Neural cell (in vitro differentiated cells): ENCODE measurements around the gene HNRNPUL1. TPM values are rescaled to one million over a fixed set of nuclear protein-coding genes. Genes with fewer than 3 reads are reported as not detected.

Experiments
- H2AFZ ChIP-seq: fragments of 200-600, 300-800 bp; sonication (generic), shearing (Covaris generic); 2 replicates; pipeline ENCODE4 v1.6.0; 2014; ENCODE audit warnings: low read depth, mild to moderate bottlenecking, antibody characterized with exemption, low read length, moderate library complexity
- H3F3A ChIP-seq: fragments of 200-600 bp; shearing (Covaris generic); 2 replicates; pipeline ENCODE4 v1.6.1; 2016; ENCODE audit warnings: mild to moderate bottlenecking, moderate library complexity, mixed read lengths, antibody characterized with exemption, low read length; ENCODE audit not compliant: insufficient read depth, poor library complexity, severe bottlenecking
- H3K27ac ChIP-seq: fragments of 200-600, 300-800 bp; sonication (generic), shearing (Covaris generic); 2 replicates; pipeline ENCODE4 v1.5.1; 2014; ENCODE audit warnings: mild to moderate bottlenecking, low read length, moderate library complexity
- H3K27me3 ChIP-seq: fragments of 300-800, 200-600 bp; sonication (generic), shearing (Covaris generic); 2 replicates; pipeline ENCODE4 v1.6.0; 2014; ENCODE audit warnings: mild to moderate bottlenecking, low read depth, low read length, moderate library complexity; ENCODE audit not compliant: insufficient read depth
- H3K36me3 ChIP-seq: fragments of 300-800, 200-600 bp; sonication (generic), shearing (Covaris generic); 2 replicates; pipeline ENCODE4 v1.5.1; 2014; ENCODE audit warnings: mild to moderate bottlenecking, antibody characterized with exemption, low read length, moderate library complexity; ENCODE audit not compliant: insufficient read depth
- H3K4me2 ChIP-seq: fragments of 300-800, 200-600 bp; sonication (generic), shearing (Covaris generic); 2 replicates; pipeline ENCODE4 v1.6.0; 2014; ENCODE audit warnings: mild to moderate bottlenecking, low read length
- H3K4me3 ChIP-seq: fragments of 300-800, 200-600 bp; sonication (generic), shearing (Covaris generic); 2 replicates; pipeline ENCODE4 v1.5.1; 2014; ENCODE audit warnings: mild to moderate bottlenecking, low read length, moderate library complexity
- H3K79me2 ChIP-seq: fragments of 200-600 bp; shearing (Covaris generic); replicated peaks from 2 replicates; pipeline ENCODE4 v1.6.0; 2014; ENCODE audit warnings: mild to moderate bottlenecking, low read length, moderate library complexity; ENCODE audit not compliant: insufficient read depth
- H3K9ac ChIP-seq: fragments of 300-800, 200-600 bp; sonication (generic), shearing (Covaris generic); 2 replicates; pipeline ENCODE4 v1.6.1; 2016; ENCODE audit warnings: mild to moderate bottlenecking, low read length, mixed read lengths
- H3K9me2 ChIP-seq: fragments of 200-600 bp; shearing (Covaris generic); 2 replicates; pipeline ENCODE4 v1.6.1; 2016; ENCODE audit warnings: mild to moderate bottlenecking, low read length, mixed read lengths; ENCODE audit not compliant: insufficient read depth
- H3K9me3 ChIP-seq: fragments of 200-600, 300-800 bp; sonication (generic), shearing (Covaris generic); 2 replicates; pipeline ENCODE4 v1.6.1; 2016; ENCODE audit warnings: mild to moderate bottlenecking, mixed run types, low read length, moderate library complexity, mixed read lengths
- H4K20me1 ChIP-seq: fragments of 200-600 bp; shearing (Covaris generic); 2 replicates; pipeline ENCODE4 v1.6.1; 2016; ENCODE audit warnings: mild to moderate bottlenecking, mixed run types; ENCODE audit not compliant: insufficient read depth
- EP300 ChIP-seq: fragments of 450-650 bp; conservative IDR thresholded peaks from 2 replicates; pipeline ENCODE4 v1.6.1; 2014; ENCODE audit warnings: antibody characterized with exemption, mild to moderate bottlenecking, moderate library complexity; ENCODE audit not compliant: poor library complexity, severe bottlenecking
- EZH2 ChIP-seq: fragments of 200-600, 300-800 bp; shearing (Covaris generic), sonication (generic); IDR thresholded peaks from 2 replicates; pipeline ENCODE4 v1.6.1; 2014; ENCODE audit warnings: antibody characterized with exemption, low read length, borderline replicate concordance, mild to moderate bottlenecking; ENCODE audit not compliant: insufficient read depth, poor library complexity, severe bottlenecking
- MXI1 ChIP-seq: fragments of 450-650 bp; conservative IDR thresholded peaks from 2 replicates; pipeline ENCODE4 v1.6.1; 2014; ENCODE audit warnings: antibody characterized with exemption, mild to moderate bottlenecking; ENCODE audit not compliant: poor library complexity, severe bottlenecking
- POLR2AphosphoS5 ChIP-seq: IDR thresholded peaks from 2 replicates; pipeline ENCODE4 v1.6.1; 2012
- RAD21 ChIP-seq: fragments of 450-650 bp; conservative IDR thresholded peaks from 2 replicates; pipeline ENCODE4 v1.6.1; 2014; ENCODE audit warnings: antibody characterized with exemption, mild to moderate bottlenecking, moderate library complexity
- SMC3 ChIP-seq: fragments of 450-650 bp; conservative IDR thresholded peaks from 2 replicates; pipeline ENCODE4 v1.6.1; 2014; ENCODE audit warnings: antibody characterized with exemption, mild to moderate bottlenecking, moderate library complexity; ENCODE audit not compliant: poor library complexity
- TAF1 ChIP-seq: IDR thresholded peaks from 2 replicates; pipeline ENCODE4 v1.6.1; 2012; ENCODE audit warnings: low read depth
- polyA plus RNA-seq: library from polyadenylated mRNA; depleted of rRNA; stranded (reverse); fragments of >200 nt; gene quantifications from 2 replicates; pipeline ENCODE4 v1.2.3, GENCODE V29; 2014
- TF ChIP-seq, protein P1 (sequence below): IDR thresholded peaks from 2 replicates; pipeline ENCODE4 v1.6.1; 2012; ENCODE audit warnings: borderline replicate concordance
- TF ChIP-seq, protein P2 (sequence below): fragments of 450-650 bp; IDR thresholded peaks from 2 replicates; pipeline ENCODE4 v1.5.1; 2014; ENCODE audit warnings: antibody characterized with exemption, mild to moderate bottlenecking, moderate library complexity; ENCODE audit not compliant: poor library complexity, severe bottlenecking

Gene HNRNPUL1
- polyA plus RNA-seq, 1 donor from 2014 or later = 34.6 TPM

DNA sequence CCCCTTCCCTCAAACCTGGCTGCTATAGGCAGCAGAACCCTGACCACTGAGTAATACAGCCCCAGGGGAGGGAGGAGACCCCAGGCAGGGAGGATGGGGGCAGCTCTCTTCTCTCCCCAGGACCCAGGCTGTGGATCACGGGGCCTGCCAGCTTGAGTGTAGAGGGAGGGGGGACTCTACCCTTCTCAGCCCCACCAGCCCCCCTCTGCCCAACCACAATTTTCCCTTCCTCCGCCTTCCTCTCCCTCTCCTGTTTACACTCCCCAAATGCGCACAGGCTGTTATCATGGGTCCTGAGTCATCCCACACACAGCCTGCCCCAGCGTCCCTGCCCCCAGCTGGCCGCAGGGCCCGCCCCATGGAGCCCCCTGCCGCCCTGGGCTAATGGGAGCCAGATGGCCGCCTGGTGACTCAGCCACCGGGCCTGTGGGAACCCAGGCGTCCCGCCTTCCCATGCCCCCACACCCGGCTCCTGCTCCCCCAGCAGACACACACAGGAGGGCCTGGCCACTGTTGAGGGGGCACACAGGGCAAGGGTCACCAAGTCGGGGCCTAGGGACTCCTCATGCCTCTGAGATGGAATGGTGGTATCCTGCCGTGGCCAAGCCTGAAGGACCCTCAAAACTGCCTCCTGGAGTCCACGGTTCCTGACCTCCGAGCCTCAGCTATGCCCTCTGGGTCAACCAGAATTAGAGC is 59.4 kb downstream of the HNRNPUL1 start:
- Histone ChIP-seq H3K4me2 (no peak overlapping the region), H3K9ac (no peak overlapping the region), H3K9me2 (no peaks in the 10 kb centered on the region), H4K20me1 (no peaks in the 10 kb centered on the region), H3K36me3 (no peaks in the 10 kb centered on the region), H3K4me3 (no peak overlapping the region), H3F3A (no peaks in the 10 kb centered on the region), H2AFZ (no peak overlapping the region), H3K9me3 (no peaks in the 10 kb centered on the region), H3K79me2 (no peaks in the 10 kb centered on the region), H3K27me3 (no peaks in the 10 kb centered on the region), H3K27ac (no peak overlapping the region)
- TF ChIP-seq EP300 (no peak), SMC3 (no peak), POLR2AphosphoS5 (no peak), RAD21 (no peak), MXI1 (no peak), TAF1 (no peak), EZH2 (no peak)
- TF ChIP-seq, protein P1, sequence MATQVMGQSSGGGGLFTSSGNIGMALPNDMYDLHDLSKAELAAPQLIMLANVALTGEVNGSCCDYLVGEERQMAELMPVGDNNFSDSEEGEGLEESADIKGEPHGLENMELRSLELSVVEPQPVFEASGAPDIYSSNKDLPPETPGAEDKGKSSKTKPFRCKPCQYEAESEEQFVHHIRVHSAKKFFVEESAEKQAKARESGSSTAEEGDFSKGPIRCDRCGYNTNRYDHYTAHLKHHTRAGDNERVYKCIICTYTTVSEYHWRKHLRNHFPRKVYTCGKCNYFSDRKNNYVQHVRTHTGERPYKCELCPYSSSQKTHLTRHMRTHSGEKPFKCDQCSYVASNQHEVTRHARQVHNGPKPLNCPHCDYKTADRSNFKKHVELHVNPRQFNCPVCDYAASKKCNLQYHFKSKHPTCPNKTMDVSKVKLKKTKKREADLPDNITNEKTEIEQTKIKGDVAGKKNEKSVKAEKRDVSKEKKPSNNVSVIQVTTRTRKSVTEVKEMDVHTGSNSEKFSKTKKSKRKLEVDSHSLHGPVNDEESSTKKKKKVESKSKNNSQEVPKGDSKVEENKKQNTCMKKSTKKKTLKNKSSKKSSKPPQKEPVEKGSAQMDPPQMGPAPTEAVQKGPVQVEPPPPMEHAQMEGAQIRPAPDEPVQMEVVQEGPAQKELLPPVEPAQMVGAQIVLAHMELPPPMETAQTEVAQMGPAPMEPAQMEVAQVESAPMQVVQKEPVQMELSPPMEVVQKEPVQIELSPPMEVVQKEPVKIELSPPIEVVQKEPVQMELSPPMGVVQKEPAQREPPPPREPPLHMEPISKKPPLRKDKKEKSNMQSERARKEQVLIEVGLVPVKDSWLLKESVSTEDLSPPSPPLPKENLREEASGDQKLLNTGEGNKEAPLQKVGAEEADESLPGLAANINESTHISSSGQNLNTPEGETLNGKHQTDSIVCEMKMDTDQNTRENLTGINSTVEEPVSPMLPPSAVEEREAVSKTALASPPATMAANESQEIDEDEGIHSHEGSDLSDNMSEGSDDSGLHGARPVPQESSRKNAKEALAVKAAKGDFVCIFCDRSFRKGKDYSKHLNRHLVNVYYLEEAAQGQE = no peak
- TF ChIP-seq, protein P2, sequence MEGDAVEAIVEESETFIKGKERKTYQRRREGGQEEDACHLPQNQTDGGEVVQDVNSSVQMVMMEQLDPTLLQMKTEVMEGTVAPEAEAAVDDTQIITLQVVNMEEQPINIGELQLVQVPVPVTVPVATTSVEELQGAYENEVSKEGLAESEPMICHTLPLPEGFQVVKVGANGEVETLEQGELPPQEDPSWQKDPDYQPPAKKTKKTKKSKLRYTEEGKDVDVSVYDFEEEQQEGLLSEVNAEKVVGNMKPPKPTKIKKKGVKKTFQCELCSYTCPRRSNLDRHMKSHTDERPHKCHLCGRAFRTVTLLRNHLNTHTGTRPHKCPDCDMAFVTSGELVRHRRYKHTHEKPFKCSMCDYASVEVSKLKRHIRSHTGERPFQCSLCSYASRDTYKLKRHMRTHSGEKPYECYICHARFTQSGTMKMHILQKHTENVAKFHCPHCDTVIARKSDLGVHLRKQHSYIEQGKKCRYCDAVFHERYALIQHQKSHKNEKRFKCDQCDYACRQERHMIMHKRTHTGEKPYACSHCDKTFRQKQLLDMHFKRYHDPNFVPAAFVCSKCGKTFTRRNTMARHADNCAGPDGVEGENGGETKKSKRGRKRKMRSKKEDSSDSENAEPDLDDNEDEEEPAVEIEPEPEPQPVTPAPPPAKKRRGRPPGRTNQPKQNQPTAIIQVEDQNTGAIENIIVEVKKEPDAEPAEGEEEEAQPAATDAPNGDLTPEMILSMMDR = no peak

- Histone ChIP-seq H3K4me2 (no peak overlapping the region), H2AFZ (no peak overlapping the region), H3K27ac (no peak overlapping the region), H4K20me1 (no peaks in the 10 kb centered on the region), H3K4me3 (no peak overlapping the region), H3K9me2 (no peaks in the 10 kb centered on the region), H3K27me3 (no peaks in the 10 kb centered on the region), H3K79me2 (no peaks in the 10 kb centered on the region), H3K9me3 (no peaks in the 10 kb centered on the region), H3K9ac (no peak overlapping the region), H3K36me3 (no peaks in the 10 kb centered on the region), H3F3A (no peaks in the 10 kb centered on the region)
- TF ChIP-seq TAF1 = no peak
- no peak for TF ChIP-seq RAD21
- TF ChIP-seq, protein P2 = no peak
- TF ChIP-seq, protein P1 = no peak
- no peak for TF ChIP-seq SMC3
- TF ChIP-seq POLR2AphosphoS5 = no peak
- TF ChIP-seq EZH2 = no peak
- no peak for TF ChIP-seq EP300
- no peak for TF ChIP-seq MXI1
These were observed 60.1 kb downstream of the HNRNPUL1 start for GRCh38 chr19:41324231-41324702.
